ENCODE data around the gene CRABP1. TPM values are rescaled to one million over a fixed set of nuclear protein-coding genes. Genes with fewer than 3 reads are reported as not detected.

Gene CRABP1
- 1 to 10 TPM in 1 of 4 donors, not detected in 3; 2.1 TPM for total RNA-seq

- H3K4me3 ChIP-seq: peak within 1 kb of the TSS in 2 of 4 donors; percentile 22 to 29
These were observed at the start of gene CRABP1 for GRCh38 chr15:78340231-78341056. Gene CRABP1 (plus strand): TSS chr15:78340353. CDS start chr15:78340429, 76 bp downstream.

GRCh38 chr15:78291052-78291451 is 49.1 kb upstream of the CRABP1 start:
- Histone ChIP-seq H3K27ac (no peak overlapping the region), H3K27me3 (no peaks in the 10 kb centered on the region), H3K4me3 (no peak overlapping the region), H3K9me3 (no peaks in the 10 kb centered on the region), H3K36me3 (peaks cover 0 to 39% (median 0%) of the 10 kb centered on the region in 3 donors), H3K4me1 (no peaks in the 10 kb centered on the region)
- TF ChIP-seq POLR2A (IDR thresholded peaks at IDR 0.05): no peak
- TF ChIP-seq, protein P1, sequence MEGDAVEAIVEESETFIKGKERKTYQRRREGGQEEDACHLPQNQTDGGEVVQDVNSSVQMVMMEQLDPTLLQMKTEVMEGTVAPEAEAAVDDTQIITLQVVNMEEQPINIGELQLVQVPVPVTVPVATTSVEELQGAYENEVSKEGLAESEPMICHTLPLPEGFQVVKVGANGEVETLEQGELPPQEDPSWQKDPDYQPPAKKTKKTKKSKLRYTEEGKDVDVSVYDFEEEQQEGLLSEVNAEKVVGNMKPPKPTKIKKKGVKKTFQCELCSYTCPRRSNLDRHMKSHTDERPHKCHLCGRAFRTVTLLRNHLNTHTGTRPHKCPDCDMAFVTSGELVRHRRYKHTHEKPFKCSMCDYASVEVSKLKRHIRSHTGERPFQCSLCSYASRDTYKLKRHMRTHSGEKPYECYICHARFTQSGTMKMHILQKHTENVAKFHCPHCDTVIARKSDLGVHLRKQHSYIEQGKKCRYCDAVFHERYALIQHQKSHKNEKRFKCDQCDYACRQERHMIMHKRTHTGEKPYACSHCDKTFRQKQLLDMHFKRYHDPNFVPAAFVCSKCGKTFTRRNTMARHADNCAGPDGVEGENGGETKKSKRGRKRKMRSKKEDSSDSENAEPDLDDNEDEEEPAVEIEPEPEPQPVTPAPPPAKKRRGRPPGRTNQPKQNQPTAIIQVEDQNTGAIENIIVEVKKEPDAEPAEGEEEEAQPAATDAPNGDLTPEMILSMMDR (IDR thresholded peaks at IDR 0.05): no peak
- no peak for DNase-seq

More at GRCh38 chr15:78340231-78341056, at the start of gene CRABP1:
- Histone ChIP-seq H3K27me3 (peaks cover 0 to 14% of the 10 kb centered on the region in 2 donors), H3K4me1 (peaks cover 0 to 17% (median 0%) of the 10 kb centered on the region in 4 donors), H3K36me3 (no peaks in the 10 kb centered on the region), H3K9me3 (no peaks in the 10 kb centered on the region), H3K27ac (no peak within 1 kb of the TSS)
- DNase-seq: no peak
- TF ChIP-seq POLR2A (IDR thresholded peaks at IDR 0.05): no peak
- TF ChIP-seq, protein P1 (IDR thresholded peaks at IDR 0.05): no peak

GRCh38 chr15:78291698-78292097 is 48.5 kb upstream of the CRABP1 start:
- peaks cover 0 to 39% (median 0%) of the 10 kb centered on the region in 3 donors for H3K36me3 ChIP-seq
- no peak for DNase-seq
- H3K4me1 ChIP-seq: no peaks in the 10 kb centered on the region
- no peaks in the 10 kb centered on the region for H3K9me3 ChIP-seq
- TF ChIP-seq, protein P1 (IDR thresholded peaks at IDR 0.05): no peak
- no peak for TF ChIP-seq POLR2A (IDR thresholded peaks at IDR 0.05)
- H3K27me3 ChIP-seq: no peaks in the 10 kb centered on the region
- H3K27ac ChIP-seq: no peak overlapping the region
- H3K4me3 ChIP-seq: no peak overlapping the region

GRCh38 chr15:78292219-78292618 is 47.9 kb upstream of the CRABP1 start:
- no peak for TF ChIP-seq POLR2A (IDR thresholded peaks at IDR 0.05)
- TF ChIP-seq, protein P1 (IDR thresholded peaks at IDR 0.05): no peak
- H3K9me3 ChIP-seq: no peaks in the 10 kb centered on the region
- H3K36me3 ChIP-seq: peaks cover 0 to 35% (median 0%) of the 10 kb centered on the region in 3 donors
- H3K27me3 ChIP-seq: no peaks in the 10 kb centered on the region
- no peak for DNase-seq
- no peak overlapping the region for H3K4me3 ChIP-seq
- H3K27ac ChIP-seq: no peak overlapping the region
- no peaks in the 10 kb centered on the region for H3K4me1 ChIP-seq

DNA sequence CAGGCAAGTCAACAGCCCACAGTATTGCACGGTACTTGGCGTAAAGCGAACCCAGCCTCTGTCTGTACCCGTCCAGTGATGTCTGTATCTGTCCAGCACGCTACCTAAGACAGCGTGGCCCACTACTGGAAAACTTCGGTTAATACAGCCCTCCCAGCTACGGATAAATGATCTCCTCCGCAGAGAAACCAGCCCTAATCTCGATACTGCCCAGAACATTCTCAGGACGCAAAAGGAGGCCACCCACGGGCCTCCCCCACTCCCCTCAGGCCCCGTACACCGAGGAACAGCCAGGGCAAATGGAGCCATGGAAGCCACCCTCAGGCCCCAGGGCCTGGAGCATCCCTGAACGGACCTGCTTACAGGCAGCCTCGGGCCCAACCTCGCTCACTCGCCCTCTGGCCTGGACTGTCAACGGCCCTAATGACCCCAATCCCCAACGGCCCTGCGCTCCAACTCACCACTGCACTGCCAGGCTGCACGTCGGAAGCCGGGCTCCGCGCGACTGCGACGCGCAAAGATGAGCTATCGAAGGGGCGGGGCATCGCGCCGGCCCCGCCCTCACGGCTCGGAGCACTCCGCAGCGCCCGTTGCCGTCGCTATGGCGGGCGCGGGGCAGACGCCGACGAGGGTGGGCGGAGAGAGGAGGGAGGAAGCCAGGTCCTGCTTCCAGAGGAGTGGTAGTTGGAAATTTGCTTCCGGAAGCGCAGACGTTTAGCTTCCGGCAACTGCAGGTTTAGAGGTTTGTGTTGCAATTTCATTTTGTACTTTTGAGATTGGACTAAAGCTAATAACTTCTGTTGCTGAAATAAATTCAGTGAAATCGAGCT is 40.8 kb upstream of the CRABP1 start, which contains the start of gene SKIC8:
TSS of gene SKIC8 (minus strand) at position 509 of the 830 bp plus-strand sequence. CDS start 3,923 bp downstream, outside the sequence.
- H3K36me3 ChIP-seq: peaks cover 0 to 3% (median 0%) of the 10 kb centered on the region in 3 donors
- H3K9me3 ChIP-seq: no peaks in the 10 kb centered on the region
- peaks cover 0 to 2% of the 10 kb centered on the region in 2 donors for H3K27me3 ChIP-seq
- DNase-seq: peak; percentile 83 to 96 (median 95)
- peak within 1 kb of the TSS; percentile 68 to 93 (median 80) for H3K4me3 ChIP-seq
- TF ChIP-seq POLR2A (IDR thresholded peaks at IDR 0.05): peak; percentile 64 to 72
- TF ChIP-seq, protein P1 (IDR thresholded peaks at IDR 0.05): no peak
- peaks cover 0 to 6% (median 3%) of the 10 kb centered on the region in 4 donors for H3K4me1 ChIP-seq
- H3K27ac ChIP-seq: peak within 1 kb of the TSS; percentile 39 to 82 (median 67)

Measured in Peyer's patch (tissue), 4 donors.